GM21390 (cell line): ENCODE measurements around the gene OTOG.

Experiments used
- ATAC-seq: cut with Tn5 transposase; IDR thresholded peaks from one replicate; pipeline ENCODE4 v1.9.1; 2021; ENCODE audit not compliant: unreplicated experiment

Gene OTOG

DNA sequence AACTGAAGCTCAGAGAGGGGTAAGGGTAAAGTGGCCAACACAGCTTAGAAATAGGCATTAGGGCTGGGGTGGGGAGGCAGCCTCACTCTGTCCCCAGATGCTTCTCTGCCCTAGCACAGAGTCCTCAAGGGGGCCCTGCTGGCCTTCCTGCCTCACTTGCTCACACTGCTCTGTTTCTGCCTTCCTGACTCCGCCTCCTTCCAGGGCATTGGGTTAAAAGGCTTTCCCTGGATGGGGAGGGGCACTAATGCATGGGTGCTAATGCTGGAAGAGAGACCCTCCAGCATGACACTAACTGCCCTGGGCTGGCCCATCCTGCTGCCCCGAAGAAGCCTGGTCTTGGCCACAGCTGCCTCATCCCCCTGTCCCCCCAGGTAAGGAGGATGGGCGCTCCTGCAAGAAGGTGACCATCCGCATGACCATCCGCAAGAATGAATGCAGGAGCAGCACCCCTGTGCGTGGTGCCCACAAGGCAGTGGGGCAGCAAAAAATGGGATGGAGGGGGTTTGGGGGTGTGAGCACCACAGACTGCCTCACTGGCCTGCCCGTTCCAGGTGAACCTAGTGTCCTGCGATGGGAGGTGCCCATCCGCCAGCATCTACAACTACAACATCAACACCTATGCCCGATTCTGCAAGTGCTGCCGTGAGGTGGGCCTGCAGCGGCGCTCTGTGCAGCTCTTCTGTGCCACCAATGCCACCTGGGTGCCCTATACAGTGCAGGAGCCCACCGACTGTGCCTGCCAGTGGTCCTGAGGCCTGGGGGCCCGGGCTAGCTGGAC lies 98.3 kb downstream of the OTOG start:
- ATAC-seq: no peak

DNA sequence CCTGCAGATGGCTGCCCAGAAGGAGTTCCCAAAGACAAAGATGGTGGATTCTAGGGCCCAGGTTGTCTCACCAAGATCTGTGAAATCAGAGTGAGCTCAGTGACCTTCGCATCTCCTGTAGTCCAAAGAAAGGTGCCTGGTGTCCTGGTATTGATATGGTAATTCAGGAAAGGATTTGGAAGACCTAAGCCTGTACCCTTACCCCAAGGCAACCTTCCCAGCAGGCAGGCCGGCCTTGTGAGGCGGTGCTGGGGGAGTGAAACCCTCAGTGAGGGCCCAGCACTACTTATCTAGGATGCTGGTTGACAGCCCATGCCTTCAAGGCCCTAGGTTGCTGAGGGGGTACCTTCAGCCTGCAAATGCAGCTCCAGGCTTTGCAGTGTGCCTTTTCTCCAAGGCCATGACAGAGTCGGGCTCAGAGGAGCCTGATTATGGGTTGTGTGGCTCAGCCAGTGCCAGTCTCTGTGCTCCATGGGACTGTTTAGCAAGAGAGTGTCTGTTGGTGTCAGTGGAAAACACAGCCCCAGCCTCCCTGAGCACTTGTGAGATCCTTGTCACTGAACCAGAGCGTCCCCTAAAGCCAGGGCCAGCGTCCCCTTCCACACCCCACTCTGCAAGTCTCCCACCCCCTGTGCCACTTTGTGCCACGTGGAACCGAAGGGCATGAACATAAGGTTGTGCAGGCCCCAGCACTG lies 99.5 kb downstream of the OTOG start:
- no peak for ATAC-seq

DNA sequence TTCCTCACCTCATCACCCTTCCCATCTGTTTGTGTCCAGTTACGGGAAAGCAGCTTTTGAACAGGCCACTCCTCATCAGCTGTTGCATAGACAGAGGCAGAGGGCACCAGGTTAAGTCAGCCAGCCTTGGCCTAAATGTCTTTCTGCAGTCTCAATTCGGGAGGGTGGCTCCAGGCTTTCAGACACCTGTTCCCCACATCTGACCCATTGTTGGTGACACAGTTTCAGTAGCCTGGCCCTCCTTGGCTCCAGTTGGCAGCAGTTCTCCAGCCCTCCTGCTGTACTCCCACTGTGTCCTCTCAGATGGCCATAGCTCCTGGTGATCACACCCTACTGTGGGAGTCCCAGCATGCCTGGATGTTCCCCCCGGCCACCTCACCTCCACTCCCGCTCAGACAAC lies 101.5 kb downstream of the OTOG start:
- ATAC-seq: no peak

DNA sequence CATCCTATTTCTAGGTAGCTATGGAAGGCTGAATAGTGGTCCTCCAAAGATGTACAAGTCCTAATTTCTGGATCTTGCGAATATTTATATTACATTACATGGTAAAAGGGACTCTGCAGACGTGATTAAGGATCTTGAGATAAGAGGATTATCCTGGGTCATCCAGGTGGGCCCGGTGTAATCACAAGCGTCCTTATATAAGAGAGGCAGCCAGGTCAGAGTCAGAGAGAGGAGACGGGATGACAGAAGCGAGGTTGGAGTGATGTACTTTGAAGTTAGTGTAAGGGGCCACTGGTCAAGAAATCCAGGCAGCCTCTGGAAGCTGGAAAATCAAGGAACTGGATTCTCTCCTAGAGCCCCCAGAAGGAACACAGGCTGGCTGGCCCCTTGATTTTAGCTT lies 102.2 kb downstream of the OTOG start:
- ATAC-seq: no peak

DNA sequence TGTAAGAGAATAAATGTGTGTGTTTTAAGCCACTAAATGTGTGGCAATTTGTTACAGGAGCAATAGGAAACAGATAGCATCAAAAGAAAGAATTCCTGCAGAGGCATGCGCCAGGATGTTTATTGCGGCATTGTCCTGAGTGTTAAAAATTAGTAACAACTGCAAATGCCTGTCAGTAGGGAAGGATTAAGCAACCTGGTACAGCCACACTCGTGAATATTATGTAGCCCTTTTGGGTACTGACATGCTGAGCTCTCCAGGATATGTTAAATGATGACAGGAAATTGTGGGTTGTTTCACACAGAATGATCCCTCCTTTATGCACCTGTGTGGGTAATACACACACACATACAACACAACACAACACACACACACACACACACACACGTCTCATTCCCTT lies 102.6 kb downstream of the OTOG start:
- ATAC-seq: no peak

- no peak for ATAC-seq
Observed at GRCh38 chr11:17650127-17650911, 103.3 kb downstream of the OTOG start.

DNA sequence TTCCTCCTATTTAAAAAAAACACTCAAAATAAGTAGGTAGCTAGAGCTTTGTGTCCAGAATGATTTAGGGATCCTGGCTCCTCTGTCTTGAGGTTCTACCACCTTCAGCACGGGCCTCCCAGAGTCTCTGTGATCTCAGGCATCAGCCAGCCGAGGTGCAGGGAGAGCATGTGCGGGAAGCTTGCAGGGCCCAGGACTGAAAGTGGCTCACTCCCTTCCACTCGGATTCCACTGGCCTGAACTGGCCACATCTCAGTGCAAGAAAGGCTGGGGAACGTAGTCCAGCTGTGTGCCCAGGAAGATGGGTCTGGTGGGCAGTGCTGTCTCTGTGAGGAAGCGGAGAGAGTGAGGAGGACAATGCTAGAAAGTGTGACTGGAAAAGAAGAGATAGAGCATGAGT lies 104.0 kb downstream of the OTOG start:
- no peak for ATAC-seq

GRCh38 chr11:17651681-17652080 lies 104.6 kb downstream of the OTOG start:
- ATAC-seq: no peak

DNA sequence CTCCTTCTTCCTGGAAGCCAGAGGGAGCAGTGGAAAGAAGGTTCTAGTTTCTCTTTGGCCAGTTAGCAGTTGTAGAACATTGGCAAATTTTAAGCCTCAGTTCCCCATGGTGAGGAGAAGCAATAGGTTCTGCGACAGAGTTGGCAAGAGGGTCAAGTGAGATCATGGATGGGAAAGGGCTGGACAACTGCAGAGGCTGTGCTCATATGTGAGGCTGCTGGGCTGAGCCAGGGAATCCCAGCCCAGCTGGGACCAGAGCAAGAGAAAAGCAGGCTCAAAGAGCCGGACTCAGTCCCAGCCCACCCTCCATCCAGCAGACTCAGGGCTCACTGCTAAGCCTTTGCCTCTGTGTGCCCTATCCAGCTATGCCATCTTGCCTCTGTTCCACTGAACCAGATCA lies 105.5 kb downstream of the OTOG start:
- no peak for ATAC-seq

GRCh38 chr11:17653611-17654010 lies 106.6 kb downstream of the OTOG start:
- ATAC-seq: no peak

- ATAC-seq: no peak
Observed at GRCh38 chr11:17655682-17656081, 108.6 kb downstream of the OTOG start.

- no peak for ATAC-seq
Observed at GRCh38 chr11:17658211-17658610, 111.2 kb downstream of the OTOG start.

DNA sequence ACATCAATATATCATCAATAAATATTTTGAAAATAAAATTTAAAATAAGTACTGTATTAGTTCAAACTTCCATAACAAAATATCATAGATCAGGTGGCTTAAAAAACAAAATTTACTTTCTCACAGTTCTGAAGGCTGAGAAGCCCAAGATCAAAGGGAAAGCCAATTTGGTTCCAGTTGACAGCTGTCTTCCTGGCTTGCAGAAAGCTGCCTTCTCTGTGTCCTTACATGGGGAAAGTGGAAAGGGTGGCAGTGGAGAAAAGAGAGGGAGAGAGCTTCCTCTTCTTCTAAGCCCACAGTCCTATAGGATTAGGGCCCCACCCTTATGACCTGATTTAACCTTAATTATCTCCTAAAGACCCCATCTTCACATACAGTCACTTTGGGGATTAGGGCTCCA lies 121.1 kb downstream of the OTOG start:
- no peak for ATAC-seq

- ATAC-seq: no peak
Observed at GRCh38 chr11:17672469-17672868, 125.4 kb downstream of the OTOG start.

DNA sequence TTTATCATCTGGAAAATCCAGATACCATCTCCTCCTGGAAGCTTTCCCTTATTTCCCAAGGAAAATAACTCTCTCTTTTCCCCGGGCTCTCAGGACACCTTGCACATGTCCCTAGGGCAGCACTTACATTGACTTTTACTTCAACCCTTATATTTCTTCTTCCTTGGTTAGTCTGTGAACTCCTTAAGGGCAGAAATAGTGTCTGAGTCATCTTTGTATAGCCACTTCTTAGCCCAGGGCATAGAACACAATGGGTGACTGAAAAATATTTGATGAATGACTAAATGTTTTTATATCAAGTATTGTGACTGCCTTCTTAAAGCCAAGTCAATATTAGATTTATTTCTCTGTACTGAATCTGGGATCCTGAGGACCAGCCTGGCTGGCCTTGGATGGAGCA lies 126.9 kb downstream of the OTOG start:
- no peak for ATAC-seq

DNA sequence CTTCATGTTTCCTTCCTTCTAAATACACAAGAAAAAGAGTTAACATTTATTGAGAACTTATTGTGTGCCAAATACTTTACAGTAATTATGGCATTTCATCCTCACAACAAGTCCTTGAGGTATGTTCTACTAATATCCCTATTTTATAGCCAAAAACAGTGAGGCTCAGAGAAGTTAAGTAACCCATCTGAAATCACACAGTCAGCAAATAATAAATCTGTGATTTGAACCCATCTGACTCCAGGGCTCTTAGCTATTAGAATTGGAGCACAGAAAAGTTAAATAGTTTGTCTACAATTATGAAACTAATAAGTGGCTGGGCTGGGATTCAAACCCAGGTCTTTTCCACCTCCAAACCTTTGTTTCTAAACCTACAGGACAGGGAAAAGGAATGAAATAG lies 135.8 kb downstream of the OTOG start:
- ATAC-seq: no peak

DNA sequence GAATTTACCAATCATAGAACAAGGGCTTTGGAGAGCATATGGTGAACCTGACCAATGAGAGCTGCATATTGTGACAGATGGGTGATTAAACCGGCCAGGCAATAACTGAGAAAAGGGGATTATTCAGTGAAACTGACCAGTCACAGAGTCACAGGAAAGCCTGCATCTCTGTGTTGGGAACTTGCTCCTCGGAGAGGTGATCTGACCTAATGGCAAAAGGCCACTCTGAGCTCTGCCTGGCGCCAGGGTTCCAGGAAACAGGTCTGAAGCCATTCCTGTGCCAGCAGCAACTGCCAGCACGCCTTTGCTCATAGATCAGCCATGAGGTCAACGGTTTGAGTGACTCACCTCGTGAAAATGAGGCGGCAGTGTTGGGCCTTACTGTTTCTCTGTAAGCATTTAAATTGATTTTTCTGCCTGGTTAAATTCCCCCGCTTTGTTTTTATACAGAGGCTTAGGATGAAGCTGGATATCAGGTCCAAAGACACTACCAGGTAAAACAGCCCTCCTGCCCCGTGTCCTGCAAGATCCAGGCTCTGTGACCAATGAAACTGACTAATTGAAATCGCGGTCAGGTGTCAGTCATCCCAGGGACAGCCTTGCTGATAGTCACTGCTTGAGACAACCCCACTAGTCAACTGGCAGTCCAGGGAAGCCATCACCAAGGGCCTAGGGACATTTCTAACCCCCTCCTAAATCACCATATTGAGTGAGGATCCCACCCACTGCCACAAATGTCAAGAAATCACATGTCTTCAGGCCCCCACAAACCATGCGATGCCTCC lies 136.5 kb downstream of the OTOG start:
- no peak for ATAC-seq

DNA sequence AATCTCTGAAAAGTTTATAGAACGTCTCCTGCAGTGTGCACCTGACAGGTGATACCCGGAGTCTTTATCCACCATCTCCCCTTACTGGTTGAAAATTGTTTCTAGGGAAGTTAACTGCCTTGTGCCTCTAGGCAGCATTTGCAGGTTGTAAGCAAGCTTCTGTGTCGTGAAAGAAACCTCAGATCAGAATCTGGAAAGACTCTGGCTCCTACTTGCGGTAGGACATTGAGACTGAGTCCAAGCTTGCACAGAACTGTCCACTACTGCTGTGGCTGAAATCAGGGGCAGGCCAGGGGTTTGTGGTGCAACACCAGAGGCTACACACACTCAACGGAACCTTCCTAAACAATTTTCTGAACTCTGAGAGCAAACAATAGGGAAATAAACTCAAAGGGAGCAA lies 137.5 kb downstream of the OTOG start:
- no peak for ATAC-seq

DNA sequence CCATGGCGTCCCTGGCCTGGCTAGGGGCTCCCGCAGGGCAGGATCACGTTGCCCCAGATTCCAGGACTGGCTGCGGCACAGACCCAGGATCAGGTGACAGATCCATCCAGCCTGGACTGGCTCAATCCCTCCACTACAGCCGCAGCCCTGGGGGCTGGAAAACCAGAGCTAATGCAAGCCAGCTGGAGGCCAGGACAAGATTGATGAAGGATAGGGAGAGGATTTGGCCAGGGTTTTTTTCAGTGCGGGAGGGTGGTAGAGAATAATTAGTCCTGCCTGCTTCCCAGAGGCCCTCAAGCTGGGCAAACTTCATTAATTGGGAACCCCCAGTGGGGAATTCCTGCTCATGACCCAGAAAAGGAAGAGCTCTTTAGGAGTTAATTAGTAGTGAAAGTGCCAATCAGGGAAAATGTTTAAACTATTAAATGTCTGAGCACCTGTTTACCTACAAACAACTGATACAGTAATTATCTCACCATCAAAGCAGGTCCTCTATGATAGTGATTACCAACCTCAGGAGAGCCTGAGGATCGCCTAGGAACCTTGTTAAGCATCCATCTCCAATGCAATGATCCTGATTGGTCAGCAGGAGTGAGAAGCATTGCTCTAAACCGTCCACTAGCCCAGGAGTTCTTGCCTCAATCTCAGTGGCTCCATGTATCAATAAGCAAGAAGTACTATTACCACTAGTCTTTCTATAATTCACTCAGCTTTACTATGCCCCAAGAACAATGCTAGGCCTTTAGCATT lies 139.3 kb downstream of the OTOG start:
- ATAC-seq: no peak

DNA sequence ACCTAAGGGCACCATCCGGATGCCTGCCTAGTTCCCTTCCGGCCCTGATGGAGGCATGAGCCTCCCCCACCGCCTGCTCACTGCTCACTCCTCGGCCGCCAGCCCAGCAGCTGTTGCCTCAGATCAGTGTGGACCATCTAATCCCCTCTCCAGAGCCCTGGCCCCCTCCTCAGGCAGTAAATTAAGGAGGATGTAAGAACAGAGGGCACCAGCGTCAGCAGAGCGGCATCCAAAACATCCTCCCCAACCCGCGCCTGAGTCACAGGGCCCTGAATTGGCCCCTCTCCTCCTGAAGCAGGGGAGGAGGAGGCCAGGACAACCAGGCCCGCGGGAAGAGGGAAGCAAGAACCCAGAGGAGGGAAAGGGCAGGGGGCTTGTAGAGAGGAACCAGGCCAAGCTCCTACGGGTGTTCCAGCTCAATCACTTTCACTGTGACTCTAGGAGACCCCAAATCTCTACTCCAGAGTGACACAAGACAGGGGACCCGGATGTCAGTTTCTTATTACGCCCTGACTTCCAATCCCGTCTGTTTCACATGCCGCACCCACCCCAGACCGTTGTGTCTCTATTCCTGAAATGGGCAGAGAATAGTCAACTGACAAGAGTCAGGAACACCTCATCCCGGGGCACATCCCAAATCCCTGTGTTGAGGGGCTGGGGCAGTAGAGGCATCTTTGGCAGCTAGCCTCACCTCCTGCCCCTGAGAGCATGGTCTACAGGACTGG lies 141.0 kb downstream of the OTOG start:
- no peak for ATAC-seq
